ENCODE measurements around the gene PDE8A. TPM values are rescaled to one million over a fixed set of nuclear protein-coding genes. Genes with fewer than 3 reads are reported as not detected.

PDE8A gene
- total RNA-seq, 1 donor from 2014 or later = 32.3 TPM

- ChIA-PET POLR2A (no interaction called here), CTCF (no interaction called here)
- intact Hi-C loops (cut with micrococcal nuclease) = no loop called here
- DNase-seq = no peak
- ATAC-seq (ENCODE audit: low read depth) = no peak
- TF ChIP-seq, protein P1, sequence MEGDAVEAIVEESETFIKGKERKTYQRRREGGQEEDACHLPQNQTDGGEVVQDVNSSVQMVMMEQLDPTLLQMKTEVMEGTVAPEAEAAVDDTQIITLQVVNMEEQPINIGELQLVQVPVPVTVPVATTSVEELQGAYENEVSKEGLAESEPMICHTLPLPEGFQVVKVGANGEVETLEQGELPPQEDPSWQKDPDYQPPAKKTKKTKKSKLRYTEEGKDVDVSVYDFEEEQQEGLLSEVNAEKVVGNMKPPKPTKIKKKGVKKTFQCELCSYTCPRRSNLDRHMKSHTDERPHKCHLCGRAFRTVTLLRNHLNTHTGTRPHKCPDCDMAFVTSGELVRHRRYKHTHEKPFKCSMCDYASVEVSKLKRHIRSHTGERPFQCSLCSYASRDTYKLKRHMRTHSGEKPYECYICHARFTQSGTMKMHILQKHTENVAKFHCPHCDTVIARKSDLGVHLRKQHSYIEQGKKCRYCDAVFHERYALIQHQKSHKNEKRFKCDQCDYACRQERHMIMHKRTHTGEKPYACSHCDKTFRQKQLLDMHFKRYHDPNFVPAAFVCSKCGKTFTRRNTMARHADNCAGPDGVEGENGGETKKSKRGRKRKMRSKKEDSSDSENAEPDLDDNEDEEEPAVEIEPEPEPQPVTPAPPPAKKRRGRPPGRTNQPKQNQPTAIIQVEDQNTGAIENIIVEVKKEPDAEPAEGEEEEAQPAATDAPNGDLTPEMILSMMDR (IDR thresholded peaks at IDR 0.05) = no peak
- no peak overlapping the region for H3K27ac Mint-ChIP-seq
- peaks cover 12% of the 10 kb centered on the region for H3K27me3 Mint-ChIP-seq
- no peaks in the 10 kb centered on the region for H3K36me3 Mint-ChIP-seq (ENCODE audit: low read depth)
- H3K9me3 Mint-ChIP-seq = peaks cover 5% of the 10 kb centered on the region
- H3K4me1 Mint-ChIP-seq = no peaks in the 10 kb centered on the region
- H3K4me3 Mint-ChIP-seq = no peak overlapping the region
These were observed 169.5 kb downstream of the PDE8A start for GRCh38 chr15:85151145-85151544.

- POLR2A ChIA-PET = interaction anchor here (0.6 kb wide), 1 partner anchor 30 kb away, joined by 3 read pairs; no protein-coding TSS in a partner anchor
- H3K4me3 Mint-ChIP-seq = no peak overlapping the region
These were observed 170.2 kb downstream of the PDE8A start for GRCh38 chr15:85151861-85152260.

DNA sequence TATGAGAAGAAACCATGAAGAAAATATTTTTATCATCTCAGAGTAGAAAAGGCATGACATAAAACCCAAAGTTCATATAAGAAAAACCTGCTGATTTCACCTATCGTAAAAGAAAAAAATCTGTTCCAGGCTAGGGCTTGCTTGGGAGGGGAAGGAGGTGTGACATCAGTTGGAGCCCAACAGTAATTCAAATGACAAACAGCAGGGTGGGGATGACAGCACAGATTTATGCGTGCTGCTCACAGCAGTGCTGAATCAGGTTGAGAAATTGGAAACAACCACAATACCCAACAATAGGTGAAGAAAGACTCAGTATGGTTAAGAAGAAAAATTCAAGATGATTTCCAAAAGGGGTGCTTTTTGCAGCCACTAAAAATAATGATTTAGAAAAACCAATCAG lies 172.4 kb downstream of the PDE8A start:
- intact Hi-C loops (cut with micrococcal nuclease) = no loop called here
- H3K9me3 Mint-ChIP-seq = peaks cover 5% of the 10 kb centered on the region
- ChIA-PET POLR2A (no interaction called here), CTCF (no interaction called here)
- ATAC-seq (ENCODE audit: low read depth) (no peak), DNase-seq (no peak)
- H3K36me3 Mint-ChIP-seq (ENCODE audit: low read depth) = no peaks in the 10 kb centered on the region
- no peaks in the 10 kb centered on the region for H3K4me1 Mint-ChIP-seq
- H3K27me3 Mint-ChIP-seq = peaks cover 14% of the 10 kb centered on the region
- no peak overlapping the region for H3K27ac Mint-ChIP-seq
- H3K4me3 Mint-ChIP-seq = no peak overlapping the region
- TF ChIP-seq, protein P1 (IDR thresholded peaks at IDR 0.05) = no peak

More at GRCh38 chr15:85151861-85152260, 170.2 kb downstream of the PDE8A start:
- Mint-ChIP-seq H3K4me1 (no peaks in the 10 kb centered on the region), H3K27ac (no peak overlapping the region), H3K36me3 (ENCODE audit: low read depth) (no peaks in the 10 kb centered on the region), H3K27me3 (peaks cover 14% of the 10 kb centered on the region), H3K9me3 (peaks cover 5% of the 10 kb centered on the region)
- no peak for ATAC-seq (ENCODE audit: low read depth)
- TF ChIP-seq, protein P1 (IDR thresholded peaks at IDR 0.05) = no peak
- intact Hi-C loops (cut with micrococcal nuclease) = no loop called here
- CTCF ChIA-PET = no interaction called here
- DNase-seq = no peak

DNA sequence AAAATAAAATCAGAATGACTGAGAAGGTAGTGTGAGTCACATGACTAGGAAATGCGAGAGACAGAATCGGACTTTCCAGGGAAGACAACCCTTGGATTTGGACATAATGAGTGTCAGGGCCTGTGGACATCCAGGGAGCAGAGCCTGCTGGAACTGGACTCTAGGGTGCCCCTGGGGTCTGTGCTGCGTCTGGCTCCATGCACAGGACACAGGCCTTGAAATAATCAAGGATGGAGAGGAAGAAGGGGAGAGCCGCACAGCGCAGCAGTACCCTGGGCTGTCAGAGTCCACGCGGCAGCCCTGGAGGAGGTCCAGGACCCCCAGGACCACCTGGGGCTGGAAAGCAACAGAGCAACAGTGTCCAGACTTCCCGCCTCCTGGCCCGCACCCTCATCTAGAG lies 173.7 kb downstream of the PDE8A start:
- ATAC-seq (ENCODE audit: low read depth) = no peak
- H3K4me3 Mint-ChIP-seq = no peak overlapping the region
- intact Hi-C loops (cut with micrococcal nuclease) = no loop called here
- POLR2A ChIA-PET = no interaction called here
- no peaks in the 10 kb centered on the region for H3K4me1 Mint-ChIP-seq
- H3K9me3 Mint-ChIP-seq = peaks cover 5% of the 10 kb centered on the region
- peaks cover 16% of the 10 kb centered on the region for H3K27me3 Mint-ChIP-seq
- H3K27ac Mint-ChIP-seq = no peak overlapping the region
- CTCF ChIA-PET = no interaction called here
- H3K36me3 Mint-ChIP-seq (ENCODE audit: low read depth) = no peaks in the 10 kb centered on the region
- TF ChIP-seq, protein P1 (IDR thresholded peaks at IDR 0.05) = no peak
- no peak for DNase-seq

- Mint-ChIP-seq H3K27me3 (peaks cover 16% of the 10 kb centered on the region), H3K36me3 (ENCODE audit: low read depth) (no peaks in the 10 kb centered on the region), H3K27ac (no peak overlapping the region), H3K4me1 (no peaks in the 10 kb centered on the region), H3K4me3 (no peak overlapping the region), H3K9me3 (peaks cover 5% of the 10 kb centered on the region)
- intact Hi-C loops (cut with micrococcal nuclease) = no loop called here
- ATAC-seq (ENCODE audit: low read depth) (no peak), DNase-seq (no peak)
- TF ChIP-seq, protein P1 (IDR thresholded peaks at IDR 0.05) = no peak
- ChIA-PET CTCF (no interaction called here), POLR2A (no interaction called here)
These were observed 174.2 kb downstream of the PDE8A start for GRCh38 chr15:85155857-85156256.

Measured in activated B cell treated with CpG ODN at 0.5 μM for 24 hours (primary cell).